ENCODE measurements around the gene DKKL1.

DKKL1 gene

DNA sequence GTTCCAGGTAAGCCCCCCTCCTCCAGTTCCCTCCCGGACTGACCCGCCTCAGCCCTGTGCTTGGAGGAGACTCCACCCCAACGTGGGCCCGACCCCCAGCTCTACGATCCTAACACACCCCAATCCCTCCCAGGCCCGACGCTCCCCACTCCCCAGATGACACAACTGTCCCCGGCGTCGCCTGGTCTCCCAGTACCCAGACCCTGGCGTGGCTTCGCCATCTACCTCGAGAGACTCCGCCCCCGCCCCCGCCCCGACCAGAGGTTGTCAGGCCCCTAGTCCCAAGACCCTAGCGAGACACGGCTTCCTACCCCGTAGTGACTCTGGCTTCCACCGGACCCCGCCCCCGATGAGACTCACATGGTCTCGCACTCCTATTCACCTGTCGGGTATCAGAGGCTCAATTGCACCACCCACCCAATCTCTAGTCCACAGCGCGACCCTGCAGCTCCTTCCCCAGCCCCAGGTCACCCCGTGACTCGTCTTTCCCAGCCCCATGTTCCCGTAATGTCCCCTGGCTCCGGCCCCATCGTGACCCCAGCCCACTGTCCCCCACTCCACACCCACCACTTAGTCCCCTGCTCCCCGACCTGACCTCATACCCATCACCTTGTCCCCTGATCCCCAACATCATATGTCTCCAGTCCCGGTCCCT, 25.5 kb upstream of the DKKL1 start:
- DNase-seq (ENCODE audit: low read depth): no peak

DNA sequence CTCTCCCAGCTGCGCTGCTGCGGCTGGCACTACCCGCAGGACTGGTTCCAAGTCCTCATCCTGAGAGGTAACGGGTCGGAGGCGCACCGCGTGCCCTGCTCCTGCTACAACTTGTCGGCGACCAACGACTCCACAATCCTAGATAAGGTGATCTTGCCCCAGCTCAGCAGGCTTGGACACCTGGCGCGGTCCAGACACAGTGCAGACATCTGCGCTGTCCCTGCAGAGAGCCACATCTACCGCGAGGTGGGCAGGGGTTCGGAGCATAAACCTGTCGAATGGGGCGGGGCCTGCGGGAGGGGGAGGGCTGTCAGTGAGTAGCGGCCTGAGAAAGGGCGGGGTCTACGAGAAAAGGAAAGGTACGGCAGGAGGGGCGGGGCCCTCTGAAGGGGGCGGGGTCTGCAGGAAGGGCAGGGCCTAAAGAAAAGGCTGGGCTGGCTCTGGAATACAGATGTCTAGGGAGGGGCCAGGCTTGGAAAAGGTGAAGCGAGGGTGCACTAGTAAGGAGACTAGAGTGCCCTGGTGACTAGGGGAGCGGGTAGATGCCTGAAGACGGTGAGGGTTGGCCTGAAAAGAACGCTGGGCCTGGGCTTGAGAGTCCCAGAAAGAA, 24.9 kb upstream of the DKKL1 start:
- DNase-seq (ENCODE audit: low read depth): no peak

- no peak for DNase-seq (ENCODE audit: low read depth)
Measured at GRCh38 chr19:49339301-49340068, 24.2 kb upstream of the DKKL1 start.

GRCh38 chr19:49340069-49340864, 23.4 kb upstream of the DKKL1 start:
- no peak for DNase-seq (ENCODE audit: low read depth)

- no peak for DNase-seq (ENCODE audit: low read depth)
Measured at GRCh38 chr19:49340865-49341718, 22.6 kb upstream of the DKKL1 start.

DNA sequence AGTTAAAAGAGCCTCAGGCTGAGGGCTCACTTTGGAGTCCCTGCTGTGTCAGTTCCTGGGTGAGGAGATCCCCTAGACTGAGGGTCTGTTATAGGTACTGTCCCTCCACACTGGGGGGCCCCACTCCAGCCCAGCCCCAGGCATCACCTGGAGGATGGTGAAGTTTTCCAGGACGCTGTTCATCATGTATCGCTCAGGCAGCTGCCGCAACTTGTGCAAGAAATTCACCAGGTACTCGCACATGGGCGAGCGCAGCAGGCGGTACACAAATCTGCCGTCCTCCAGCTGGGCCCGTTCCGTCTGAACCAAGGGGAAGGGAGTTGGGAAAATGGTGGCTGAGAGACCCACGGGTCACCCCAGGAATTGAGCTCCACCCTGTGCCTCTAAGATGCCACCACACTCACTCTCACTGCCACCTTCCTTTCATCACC, 21.4 kb upstream of the DKKL1 start:
- no peak for DNase-seq (ENCODE audit: low read depth)

DNA sequence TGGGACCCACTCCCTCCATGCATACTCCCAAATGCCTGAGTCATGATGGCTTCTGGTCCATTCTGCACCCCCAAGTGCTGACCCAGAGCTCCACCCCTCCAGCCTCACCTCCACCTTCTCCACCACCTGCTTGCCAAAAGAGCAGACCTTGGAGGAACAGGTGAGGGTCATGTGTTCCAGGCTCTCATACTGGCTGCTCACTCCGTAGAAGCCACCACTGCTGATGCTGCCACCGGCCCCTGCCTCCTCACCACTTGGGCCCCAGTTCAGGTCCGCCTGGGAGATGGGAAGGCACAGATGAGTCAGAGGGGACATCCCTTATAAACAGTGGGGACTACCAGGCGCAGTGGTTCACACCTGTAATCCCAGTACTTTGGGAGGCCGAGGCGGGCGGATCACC, 20.6 kb upstream of the DKKL1 start:
- no peak for DNase-seq (ENCODE audit: low read depth)

- DNase-seq (ENCODE audit: low read depth): no peak
Measured at GRCh38 chr19:49344505-49345423, 18.9 kb upstream of the DKKL1 start.

GRCh38 chr19:49347191-49347590, 16.5 kb upstream of the DKKL1 start:
- no peak for DNase-seq (ENCODE audit: low read depth)

DNA sequence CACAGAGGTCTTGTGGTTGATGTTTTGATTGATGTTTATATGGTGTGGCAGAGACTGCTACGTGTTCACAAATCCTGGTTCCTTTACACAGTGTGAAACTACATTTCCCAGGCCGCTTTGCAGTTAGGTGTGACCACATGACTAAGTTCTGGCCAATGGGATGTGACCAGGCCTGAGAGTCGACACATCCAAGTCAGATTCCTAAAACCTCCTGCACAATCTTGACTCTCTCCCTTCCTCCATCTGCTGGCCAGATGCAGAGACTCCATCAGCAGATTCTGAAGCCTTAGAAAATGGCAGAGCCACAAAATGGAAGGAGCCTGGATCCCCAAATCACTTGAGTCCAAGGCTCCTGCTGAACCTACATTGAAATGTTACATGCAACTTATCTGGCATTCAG, 15.8 kb upstream of the DKKL1 start:
- no peak for DNase-seq (ENCODE audit: low read depth)

DNA sequence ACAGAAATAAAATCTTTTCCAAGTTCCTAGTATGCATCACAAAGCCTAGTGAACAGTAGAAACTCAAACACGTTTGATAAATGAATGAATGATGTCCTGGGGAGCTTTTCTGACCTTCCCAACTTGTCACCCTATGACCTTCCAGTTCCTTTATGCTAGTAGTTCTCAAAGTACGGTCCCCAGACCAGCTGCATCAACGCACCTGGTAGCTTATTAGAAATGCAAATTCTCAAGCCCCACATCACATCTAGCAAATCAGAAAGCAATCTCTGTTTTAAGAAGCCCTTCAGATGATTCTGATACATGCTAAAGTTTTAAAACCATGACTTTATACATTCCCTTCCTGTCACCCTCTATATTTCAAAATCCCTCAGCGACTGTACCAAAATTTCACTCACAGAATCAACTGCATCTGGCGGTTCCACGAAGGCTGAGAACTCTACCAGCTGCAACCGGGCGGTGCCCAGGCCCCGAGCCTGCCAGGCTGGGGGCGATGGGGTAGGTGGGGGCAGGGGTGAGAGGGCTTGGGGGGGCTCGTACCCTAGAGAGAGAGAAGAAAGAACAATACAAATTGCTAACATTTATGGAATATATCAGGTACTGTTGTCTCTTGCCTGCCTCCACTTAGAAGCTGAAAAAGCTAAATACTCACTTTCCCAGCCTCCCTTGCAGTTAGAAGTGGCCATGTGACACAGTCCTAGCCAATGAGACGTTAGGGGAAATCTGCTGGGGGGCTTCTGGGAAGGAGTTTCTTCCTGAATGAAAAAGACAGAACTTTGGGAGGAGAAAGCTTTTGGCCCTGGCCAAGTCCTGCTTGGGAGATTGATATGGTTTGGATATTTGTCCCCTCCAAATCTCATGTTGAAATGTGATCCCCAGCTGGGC, 15.1 kb upstream of the DKKL1 start:
- no peak for DNase-seq (ENCODE audit: low read depth)

GRCh38 chr19:49349567-49349966, 14.1 kb upstream of the DKKL1 start:
- no peak for DNase-seq (ENCODE audit: low read depth)

DNA sequence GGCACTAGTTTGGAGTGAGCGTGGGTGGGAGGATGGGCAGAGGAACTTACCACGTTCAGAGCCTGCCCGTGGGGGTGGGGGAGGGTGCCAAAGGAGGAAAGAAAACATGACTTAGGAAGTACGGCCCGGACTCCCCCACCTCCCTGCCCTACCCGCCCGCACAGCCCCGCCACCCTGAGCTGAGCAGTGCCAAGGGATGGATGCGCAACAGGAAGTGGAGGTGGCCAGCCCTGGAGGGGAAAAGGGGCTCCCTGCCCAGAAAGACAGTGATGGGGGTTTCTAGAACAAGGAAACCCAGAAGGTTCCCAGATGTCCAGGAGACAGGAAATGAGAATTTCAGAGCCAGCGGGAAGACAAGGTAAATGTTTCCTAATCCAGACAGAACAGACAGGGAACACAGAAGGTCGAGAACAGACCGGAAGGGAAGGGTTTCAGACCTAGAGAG, 7.7 kb upstream of the DKKL1 start:
- no peak for DNase-seq (ENCODE audit: low read depth)

DNA sequence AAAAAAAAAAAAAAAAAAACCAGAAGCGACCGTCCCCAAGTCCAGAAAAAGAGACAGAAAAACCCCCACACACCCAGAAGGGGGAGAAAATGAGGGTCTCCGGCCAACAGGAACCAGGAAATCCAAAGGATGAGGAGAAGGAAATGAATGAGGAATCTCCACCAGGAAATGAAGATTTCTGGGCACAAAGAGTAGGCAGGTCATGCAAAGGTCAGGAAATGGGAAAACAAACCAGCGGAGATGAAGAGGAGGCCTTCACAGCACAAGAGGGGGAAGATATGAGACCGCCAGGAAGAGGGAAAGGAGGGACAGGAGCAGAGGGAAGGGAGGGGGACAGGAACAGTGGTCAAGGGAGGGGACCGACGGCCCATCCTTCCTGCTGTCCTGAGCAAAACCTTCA, 7.3 kb upstream of the DKKL1 start:
- no peak for DNase-seq (ENCODE audit: low read depth)

GRCh38 chr19:49357186-49357585, 6.5 kb upstream of the DKKL1 start:
- DNase-seq (ENCODE audit: low read depth): no peak

DNA sequence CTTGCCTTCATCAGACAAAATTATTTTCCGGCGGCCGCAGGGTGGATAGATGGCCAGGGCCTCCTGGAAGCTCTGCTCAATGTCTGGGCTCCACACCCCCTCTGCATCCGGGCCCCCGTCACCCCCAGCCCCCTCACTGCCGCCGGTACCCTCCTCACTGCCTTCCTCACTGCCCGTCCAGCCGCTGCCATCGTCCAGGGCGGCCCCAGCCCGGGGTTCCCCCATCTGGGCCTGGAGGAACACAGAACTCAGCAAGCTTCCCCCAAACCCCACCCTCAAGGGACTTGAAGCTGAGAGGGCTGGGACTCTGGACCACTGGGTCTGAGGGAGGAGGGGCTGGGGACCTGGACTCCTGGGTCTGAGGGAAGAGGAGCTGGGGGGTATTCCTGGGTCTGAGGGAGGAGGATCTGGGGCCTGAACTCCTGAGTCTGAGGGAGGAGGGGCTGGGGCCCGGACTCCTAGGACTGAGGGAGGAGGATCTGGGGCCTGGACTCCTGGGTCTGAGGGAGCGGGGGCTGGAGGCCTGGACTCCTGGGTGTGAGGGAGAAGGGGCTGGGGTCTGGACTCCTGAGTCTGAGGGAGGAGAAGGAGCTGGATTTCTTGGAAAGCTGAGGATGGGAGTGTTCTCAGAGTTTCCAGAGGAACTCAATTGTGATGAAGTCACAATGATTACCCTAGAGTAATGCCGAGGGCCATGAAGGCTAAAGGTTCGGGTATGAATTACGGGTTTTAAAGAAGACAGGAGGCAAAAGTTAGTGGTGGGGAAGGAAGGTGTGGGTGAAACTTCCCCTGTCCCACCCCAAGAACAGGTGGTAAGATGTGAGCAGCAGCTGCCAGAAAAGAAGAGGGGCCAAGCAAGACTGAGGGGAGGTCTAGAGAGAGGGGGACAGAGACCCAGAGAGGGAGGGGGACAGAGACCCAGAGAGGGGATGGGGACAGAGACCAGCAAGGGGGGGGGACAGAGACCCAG, 3.5 kb upstream of the DKKL1 start:
- no peak for DNase-seq (ENCODE audit: low read depth)

DNA sequence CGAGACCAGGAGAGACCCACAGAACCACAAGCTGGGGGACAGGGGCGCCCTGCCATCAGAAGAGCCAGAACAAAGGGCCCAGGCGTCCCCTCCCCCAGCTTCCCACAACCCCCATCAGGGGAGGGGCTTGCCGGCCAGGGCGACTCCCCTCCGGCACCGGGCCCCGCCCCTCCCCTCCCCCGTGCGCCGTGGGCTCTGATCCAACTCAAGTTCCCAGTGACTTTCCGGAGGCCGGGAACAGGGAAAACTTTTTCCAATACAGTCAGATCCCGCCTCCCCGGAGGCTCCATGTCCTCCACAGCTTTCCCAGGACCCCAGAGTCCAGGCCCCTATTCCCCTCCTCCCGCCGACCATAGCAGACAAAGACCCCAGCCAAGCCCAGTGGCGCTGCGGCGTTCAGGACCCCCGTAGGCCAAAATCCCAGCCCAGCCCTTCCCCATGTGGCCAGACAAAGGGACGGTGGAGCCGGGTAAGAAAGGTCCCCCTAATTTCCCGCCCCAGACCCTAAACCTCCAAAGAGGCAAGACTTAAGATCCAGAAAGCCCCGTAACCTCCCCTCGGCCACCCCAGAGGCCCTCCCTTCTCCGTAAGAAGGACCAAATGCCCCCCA, 2.1 kb upstream of the DKKL1 start:
- no peak for DNase-seq (ENCODE audit: low read depth)
